ENCODE results near the gene CNPPD1.

Gene CNPPD1

GRCh38 chr2:219176818-219177551 is at the start of gene CNPPD1:
Gene CNPPD1, minus strand, starts transcription at chr2:219176925. Its CDS starts 97 bp downstream, at chr2:219176828.
- peak; percentile 89 for DNase-seq

DNA sequence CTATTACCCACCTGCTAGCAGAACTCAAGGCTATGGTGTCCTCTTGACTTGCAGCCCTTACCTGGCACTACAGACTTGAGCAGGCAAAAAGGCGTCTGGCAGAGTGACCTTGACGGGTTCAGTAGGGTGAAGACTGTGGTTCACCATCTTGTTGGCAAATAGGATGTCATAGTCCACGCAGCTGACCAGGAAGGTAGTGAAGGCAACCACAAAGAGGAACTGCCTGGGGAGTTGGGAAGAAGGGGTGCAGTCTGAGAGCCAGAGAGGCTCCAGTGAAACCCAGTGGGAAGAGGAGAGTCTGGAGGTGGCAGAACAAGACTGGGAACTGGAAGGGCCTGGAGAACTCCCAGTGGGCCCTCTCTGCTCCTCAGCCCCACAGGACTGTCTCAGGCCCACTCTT is 48.6 kb upstream of the CNPPD1 start:
- no peak for DNase-seq

DNA sequence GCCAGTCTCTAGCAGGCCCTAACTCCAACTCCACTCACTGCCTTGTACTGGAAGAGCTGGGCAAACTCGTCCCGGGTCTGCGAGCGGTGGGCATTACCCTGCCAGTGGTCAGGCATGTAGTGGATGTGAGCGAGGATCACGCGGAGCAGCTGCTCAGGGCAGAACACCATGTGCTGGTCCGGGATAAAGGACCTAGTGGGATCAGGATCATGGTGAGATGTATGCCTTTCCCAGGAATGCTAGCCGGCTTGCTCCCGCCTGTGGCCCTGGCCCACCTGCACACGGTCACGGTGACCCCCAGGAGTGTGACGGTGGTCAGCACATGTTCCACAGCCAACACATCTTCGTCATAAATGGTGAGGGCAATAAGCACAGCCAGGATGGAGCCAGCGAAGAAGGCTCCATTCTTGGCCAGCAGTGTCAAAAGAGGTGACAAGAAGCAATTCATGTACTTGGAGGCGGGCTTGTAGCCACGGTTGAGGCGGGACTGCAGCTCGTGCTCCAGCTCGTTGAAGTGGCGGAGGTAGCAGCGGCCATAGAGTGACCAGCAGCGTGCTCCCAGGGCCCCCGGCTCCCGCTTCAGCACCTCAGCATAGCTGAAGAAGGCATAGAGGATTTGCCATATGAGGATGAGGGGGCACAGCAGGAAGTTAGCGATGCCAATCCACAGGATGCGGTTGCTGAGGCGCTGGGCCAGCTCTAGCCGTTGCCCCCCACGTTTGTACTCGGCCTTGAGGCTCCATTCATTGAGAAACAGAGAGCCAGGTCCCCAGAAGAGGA is 47.3 kb upstream of the CNPPD1 start:
- no peak for DNase-seq

GRCh38 chr2:219221957-219222518 is 45.3 kb upstream of the CNPPD1 start:
- no peak for DNase-seq

DNA sequence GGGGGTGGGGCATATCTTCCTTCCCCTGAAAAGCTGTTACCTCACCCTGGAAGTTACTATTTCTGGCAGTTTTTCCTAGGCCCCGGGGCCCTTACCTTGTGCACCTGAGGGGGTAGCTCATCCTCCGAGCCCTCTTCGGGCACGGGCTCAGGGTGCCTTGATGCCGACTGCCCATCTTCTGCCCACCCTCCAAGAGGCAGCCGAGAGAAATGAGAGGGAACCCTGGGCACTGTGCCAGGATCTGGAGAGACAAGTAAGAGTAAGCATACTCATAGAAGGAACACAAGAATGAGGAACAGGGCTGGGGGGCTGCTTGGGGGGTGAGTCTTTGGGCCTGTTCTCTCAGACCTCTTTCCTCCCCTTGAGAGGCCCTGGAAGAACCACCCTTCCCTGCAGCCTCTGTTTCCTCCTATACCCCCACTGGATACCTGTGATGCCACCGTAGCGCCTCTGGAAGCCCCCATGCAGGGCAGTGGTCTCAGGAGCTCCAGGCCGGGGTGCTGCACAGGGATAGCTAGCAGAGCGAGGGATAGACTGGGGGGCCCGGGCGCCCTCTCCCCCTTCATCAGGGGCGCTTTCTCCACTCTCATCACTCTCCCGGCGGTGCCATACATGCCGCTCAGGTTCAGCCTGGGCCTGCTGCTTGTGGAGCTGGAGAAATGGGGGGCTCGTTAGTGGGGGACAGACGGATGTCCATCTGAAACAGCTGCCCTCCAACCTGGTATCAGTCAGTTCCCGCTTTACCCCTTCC is 44.1 kb upstream of the CNPPD1 start:
- no peak for DNase-seq

GRCh38 chr2:219219784-219220532 is 43.2 kb upstream of the CNPPD1 start:
- DNase-seq = no peak

DNA sequence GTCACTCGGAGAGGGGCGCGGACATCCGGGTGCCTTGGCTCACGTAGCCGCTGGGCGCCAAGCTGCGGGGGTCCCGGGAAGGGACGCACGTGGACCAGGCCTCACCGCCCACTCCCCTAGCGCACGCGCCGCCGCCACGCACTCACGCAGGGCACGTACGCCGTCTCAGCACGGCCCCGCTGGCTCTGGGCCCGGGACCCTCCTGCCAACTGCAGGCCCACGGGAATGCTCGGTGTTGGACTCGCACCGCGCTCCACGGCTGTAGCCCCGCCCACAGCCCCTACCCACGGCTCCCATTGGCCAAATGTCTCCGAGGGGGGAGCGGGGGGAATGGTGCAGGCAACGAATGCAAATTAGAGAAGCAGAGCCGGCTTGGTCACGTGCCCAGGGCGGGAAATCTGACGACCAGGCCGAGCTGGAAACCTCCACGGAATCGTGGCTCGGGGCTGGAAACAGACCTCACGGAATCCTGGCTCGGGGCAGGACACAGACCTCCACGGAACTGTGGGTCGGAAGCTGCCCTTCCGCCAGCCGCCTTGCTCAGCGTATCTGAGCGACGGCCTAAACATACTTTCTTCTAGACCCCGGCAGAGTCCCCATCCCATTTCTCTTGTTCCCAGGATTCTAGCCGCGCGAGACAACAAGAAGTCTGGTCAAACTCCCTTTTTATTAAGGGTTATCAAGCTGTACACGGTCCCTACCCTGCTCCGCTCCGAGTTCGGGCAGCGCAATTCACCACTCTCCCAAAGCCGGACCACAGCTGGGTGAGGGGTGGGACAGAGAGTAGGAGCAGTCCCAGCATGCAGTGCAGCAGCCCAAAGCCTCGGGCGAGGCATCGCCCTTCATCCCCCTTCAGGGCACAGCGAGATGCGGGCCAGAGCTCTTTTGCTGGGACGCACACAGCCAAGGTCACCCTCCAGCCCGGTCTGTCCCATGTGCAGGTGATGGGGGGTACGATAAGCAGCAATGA is 42.3 kb upstream of the CNPPD1 start, which contains the start of gene ABCB6:
ABCB6 (minus strand) TSS at position 227 of the 970 bp plus-strand sequence. CDS start 285 bp downstream, outside the sequence.
- peak; percentile 91 for DNase-seq

DNA sequence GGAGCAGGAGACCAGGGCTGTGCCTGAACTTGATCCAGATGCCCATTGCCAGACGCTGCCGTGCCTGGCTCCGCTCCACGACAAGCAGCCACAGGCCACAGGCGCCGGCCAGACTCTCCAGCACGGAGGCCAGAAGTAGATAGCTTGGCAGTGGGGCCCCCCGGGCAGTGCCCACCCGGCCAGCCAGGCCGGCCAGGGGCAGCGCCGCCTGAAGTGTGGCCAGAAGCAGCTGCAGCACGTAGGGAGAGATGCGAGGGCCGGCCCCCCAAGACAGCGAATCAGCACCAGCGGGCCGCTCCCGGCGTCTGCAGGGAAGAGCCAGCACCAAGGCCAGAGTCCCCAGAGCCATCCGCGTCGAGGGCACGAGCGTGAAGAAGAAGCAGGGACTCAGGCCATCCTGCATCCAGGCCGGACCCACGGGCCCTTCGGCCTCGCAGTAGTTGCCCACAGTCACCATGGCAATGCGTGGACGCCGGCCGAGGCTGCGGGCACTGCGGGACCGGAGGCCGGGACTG is 41.5 kb upstream of the CNPPD1 start:
- DNase-seq = no peak

DNA sequence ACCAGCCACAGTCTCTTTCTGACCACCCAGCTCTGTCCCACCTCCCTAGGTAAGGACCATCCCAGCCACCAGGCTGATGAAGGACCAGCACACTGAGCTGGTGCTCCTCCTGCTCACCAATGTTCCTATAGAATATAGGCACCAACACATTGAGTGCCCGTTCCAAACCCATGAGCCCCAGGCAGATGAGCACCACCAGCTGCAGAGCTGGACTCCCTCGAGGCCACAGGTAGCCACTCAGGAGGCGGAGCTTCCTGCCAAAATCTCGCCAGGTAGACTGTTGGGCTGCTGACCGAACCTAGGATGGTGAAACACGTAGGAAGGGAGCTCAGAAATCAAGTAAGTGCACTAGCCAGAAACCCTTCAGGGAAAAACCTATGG is 39.8 kb upstream of the CNPPD1 start:
- DNase-seq = no peak

DNA sequence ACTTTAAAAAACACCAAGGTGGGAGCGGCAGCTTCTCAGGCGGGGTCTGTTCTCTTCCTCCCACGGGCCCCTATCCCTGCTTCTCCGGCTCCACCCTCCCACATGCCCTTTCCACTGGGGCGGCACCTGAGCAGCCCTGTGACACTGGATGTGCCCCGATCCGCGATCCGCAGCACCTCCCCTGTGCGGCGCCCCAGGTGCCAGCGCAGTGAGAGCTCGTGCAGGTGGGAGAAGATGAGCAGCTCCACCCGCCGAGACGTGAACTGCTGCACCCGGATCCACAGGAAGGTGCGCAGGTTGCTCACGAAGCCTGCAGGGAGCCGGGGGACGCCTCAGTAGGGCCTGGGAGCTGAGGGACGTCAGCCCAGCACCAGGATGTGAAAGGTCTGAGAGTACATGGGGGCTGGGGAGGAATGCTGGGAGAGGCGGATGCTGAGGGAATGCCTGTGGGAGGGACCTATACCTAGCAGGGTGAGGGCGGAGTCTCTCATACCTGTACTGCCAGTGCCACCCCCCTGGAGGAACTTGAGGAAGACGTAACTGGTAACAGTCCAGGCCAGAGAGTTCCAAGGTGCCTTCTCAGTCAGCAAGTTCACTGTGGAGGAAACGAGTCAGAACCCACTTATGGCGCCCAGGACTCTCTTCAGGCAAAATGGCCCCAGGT is 39.3 kb upstream of the CNPPD1 start:
- DNase-seq = no peak

- no peak for DNase-seq
Observed at GRCh38 chr2:219214786-219215185, 38.1 kb upstream of the CNPPD1 start.

- no peak for DNase-seq
Observed at GRCh38 chr2:219214141-219214540, 37.4 kb upstream of the CNPPD1 start.

- DNase-seq = no peak
Observed at GRCh38 chr2:219213486-219214071, 36.9 kb upstream of the CNPPD1 start.

- DNase-seq = no peak
Observed at GRCh38 chr2:219213026-219213415, 36.3 kb upstream of the CNPPD1 start.

DNA sequence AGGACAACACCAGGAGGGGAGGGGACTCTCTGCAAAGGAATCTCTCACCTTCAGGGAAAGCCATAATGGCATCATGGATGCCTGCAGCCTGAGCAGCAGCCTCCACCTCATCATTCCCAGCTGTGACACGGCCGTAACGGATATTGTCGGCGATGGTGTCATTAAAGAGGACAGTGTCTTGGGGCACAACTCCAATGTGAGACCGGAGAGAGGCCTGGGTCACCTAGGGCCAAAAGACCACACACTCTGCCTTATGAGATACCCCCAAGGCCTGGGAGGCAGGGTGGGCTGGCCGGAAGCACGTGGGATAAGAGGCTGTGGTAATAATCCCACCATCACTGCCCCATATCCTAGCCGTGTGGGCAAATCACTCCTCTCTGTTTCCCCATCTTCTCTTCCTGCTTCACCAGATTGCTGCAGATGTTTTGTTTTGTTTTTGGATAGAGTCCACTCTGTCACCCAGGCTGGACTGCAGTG is 34.2 kb upstream of the CNPPD1 start:
- no peak for DNase-seq

DNA sequence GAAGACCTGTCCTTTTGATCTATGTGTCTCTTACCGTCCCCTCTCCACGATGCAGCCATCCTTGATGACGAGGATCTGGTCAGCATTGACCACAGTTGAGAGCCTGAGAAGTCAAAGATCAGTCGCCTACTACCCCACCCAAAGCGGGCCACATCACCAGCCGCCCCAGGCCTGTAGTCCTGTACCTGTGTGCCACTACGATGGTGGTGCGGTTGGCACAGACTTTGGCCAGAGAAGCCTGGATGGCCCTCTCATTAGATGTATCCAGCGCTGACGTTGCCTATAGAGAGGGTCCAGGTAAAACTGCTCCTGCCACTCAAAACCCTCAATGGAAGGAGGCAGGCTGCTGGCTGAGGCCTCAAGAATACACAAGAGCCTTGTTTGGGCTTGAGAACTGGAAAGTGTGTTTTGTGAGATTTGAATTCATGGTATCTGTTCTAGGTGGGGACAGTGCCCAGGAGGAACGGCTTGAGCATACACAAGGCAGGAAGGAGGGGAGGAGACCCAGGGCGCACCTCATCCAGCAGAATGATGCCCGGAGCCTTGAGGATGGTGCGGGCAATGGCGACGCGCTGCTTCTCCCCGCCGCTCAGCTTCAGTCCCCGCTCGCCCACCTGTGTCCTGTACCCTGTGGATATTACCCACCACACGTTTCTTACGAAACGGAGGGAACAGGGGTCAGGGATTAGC is 33.6 kb upstream of the CNPPD1 start:
- DNase-seq = no peak

DNA sequence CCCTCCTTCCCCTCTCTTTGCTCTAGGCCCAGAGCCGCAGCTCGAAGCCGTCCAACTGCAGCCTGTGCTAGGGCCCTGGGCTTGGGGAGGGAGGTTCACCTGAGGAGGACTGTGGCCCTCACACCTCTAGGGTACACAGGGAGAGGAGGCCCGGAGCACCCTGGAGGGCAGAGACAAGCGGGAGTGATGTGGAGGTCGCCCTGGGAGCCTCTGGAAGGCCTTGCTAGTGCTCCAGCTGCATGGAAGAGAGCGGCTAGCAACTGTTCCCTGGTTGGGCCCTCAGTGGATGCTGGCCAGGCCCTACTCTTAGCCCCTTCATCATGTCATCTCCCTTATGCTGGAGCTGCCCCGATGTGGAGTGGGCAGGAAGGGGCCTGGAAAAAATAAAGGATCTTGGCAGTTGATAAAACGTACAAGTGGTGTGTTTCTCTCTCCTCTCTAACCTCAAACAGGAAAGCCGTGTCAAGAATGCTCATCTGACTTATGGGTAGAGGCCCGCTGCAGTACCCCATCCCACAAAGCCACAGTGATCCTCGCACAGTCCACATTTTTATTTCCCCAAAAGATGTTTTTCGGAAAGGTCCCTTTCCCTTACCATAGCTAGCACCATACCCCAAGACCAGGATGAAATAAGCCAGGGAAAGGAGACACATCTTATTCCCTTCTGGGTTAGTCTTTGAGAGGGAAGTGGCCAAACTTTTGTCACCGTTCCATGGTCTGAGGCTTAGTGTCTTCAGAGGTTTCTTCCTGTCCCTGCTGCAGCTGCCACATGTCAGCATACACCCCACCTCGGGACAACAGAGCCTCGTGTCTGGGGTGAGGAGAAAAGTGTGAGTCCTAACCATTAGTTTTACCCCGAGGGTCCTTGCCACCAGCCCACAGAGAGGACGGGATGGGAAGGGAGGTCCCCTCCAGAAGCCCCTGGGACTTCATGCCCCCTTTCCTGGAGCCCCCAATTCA is 32.8 kb upstream of the CNPPD1 start:
- DNase-seq = no peak
